B cell (primary cell): Measurements from ENCODE around the gene ISLR. TPM values are rescaled to one million over a fixed set of nuclear protein-coding genes. Genes with fewer than 3 reads are reported as not detected.
"Not testable (repeated sequence)": the region's sequence is repeated elsewhere in the genome, so short reads cannot be mapped to it uniquely, and the experiment has no call there.

Experiments
- ATAC-seq: fragments of 200-7000 bp; cut with Tn5 transposase; one replicate; pipeline ENCODE4 v1.10.0; 2021; ENCODE audit warnings: low read depth, mild to moderate bottlenecking, moderate number of reproducible peaks, moderate library complexity
- CTCF ChIA-PET: fragments of 350-600 bp; sonication (Branson Sonifier 250); formaldehyde crosslinking; loops from one replicate; lab custom pipeline; 2021; ENCODE audit warnings: antibody characterized with exemption, inconsistent platforms; lab: Charles Lee
- POLR2A ChIA-PET: fragments of 350-600 bp; sonication (Branson Sonifier 250); formaldehyde crosslinking; loops from one replicate; lab custom pipeline; 2021; ENCODE audit warnings: antibody characterized with exemption; lab: Charles Lee
- DNase-seq: peaks from one replicate; pipeline ENCODE4 v3.0.0; 2013
- H2AFZ ChIP-seq: 2 replicates; pipeline ENCODE4 v1.6.1; 2012; ENCODE audit warnings: mild to moderate bottlenecking, low read depth, low read length; ENCODE audit not compliant: insufficient read depth, poor library complexity, severe bottlenecking
- H3K27ac ChIP-seq, 2 donors: 1 replicate in 1 of 2; 2 replicates in 1 of 2; pipeline ENCODE4 v1.5.1; 2012 to 2013; ENCODE audit warnings: low read length in 2 of 2, mild to moderate bottlenecking in 2 of 2, moderate library complexity in 1 of 2
- H3K27me3 ChIP-seq, 4 experiments: fragments of 200-600 bp in 1 of 4; sonication (generic) in 1 of 4; replicated peaks in 1 of 4; 1 replicate in 2 of 4; 2 replicates in 2 of 4; pipeline versions ENCODE4 v1.6.1 to v1.7.0; 2013 to 2016; ENCODE audit warnings: low read length in 3 of 4, mild to moderate bottlenecking in 2 of 4, mixed read lengths in 1 of 4, moderate library complexity in 1 of 4; ENCODE audit not compliant: insufficient read depth in 4 of 4, control insufficient read depth in 3 of 4; ENCODE audit errors: control extremely low read depth in 1 of 4
- H3K36me3 ChIP-seq, 2 experiments: replicated peaks in 1 of 2; 1 replicate in 1 of 2; 2 replicates in 1 of 2; pipeline versions ENCODE4 v1.6.1 to v1.7.1; 2013; ENCODE audit warnings: low read length in 1 of 2; ENCODE audit not compliant: insufficient read depth in 2 of 2, control insufficient read depth in 1 of 2; ENCODE audit errors: control extremely low read depth in 1 of 2, extremely low read depth in 1 of 2
- H3K4me1 ChIP-seq, 2 donors: fragments of 200-600 bp in 1 of 2; sonication (generic) in 1 of 2; 1 replicate in 1 of 2; 2 replicates in 1 of 2; pipeline versions ENCODE4 v1.5.1 to v1.6.1; 2013 to 2017; ENCODE audit warnings: low read length in 2 of 2; ENCODE audit not compliant: control insufficient read depth in 2 of 2, insufficient read depth in 2 of 2
- H3K4me2 ChIP-seq: replicated peaks from 2 replicates; pipeline ENCODE3; 2012; ENCODE audit warnings: mild to moderate bottlenecking, low read depth, low read length; ENCODE audit not compliant: poor library complexity, severe bottlenecking
- H3K4me3 ChIP-seq, 5 experiments: fragments of 200-600 bp in 1 of 5; sonication (generic) in 1 of 5; 1 replicate in 3 of 5; 2 replicates in 2 of 5; pipeline versions ENCODE4 v1.5.1 to v1.7.0; 2011 to 2016; ENCODE audit warnings: low read length in 4 of 5, mild to moderate bottlenecking in 4 of 5, low read depth in 2 of 5, control low read depth in 1 of 5, moderate library complexity in 1 of 5; ENCODE audit not compliant: insufficient read depth in 1 of 5; ENCODE audit errors: control extremely low read depth in 1 of 5, extremely low read depth in 1 of 5
- H3K79me2 ChIP-seq: fragments of 200-600 bp; sonication (generic); one replicate; pipeline ENCODE4 v1.6.0; 2016; ENCODE audit warnings: low read length; ENCODE audit not compliant: control insufficient read depth, insufficient read depth
- H3K9ac ChIP-seq: fragments of 200-600 bp; sonication (generic); 2 replicates; pipeline ENCODE4 v1.6.1; 2017; ENCODE audit warnings: mild to moderate bottlenecking, low read length, moderate library complexity
- H3K9me3 ChIP-seq, 3 donors: one replicate each; pipeline versions ENCODE4 v1.6.1 to v1.7.1; 2013; ENCODE audit warnings: low read length in 2 of 3; ENCODE audit not compliant: control insufficient read depth in 2 of 3, insufficient read depth in 1 of 3; ENCODE audit errors: control extremely low read depth in 1 of 3
- H4K20me1 ChIP-seq: 2 replicates; pipeline ENCODE4 v1.6.0; 2012; ENCODE audit warnings: mild to moderate bottlenecking, low read length; ENCODE audit not compliant: insufficient read depth, control insufficient read depth, poor library complexity, severe bottlenecking
- H3K27ac Mint-ChIP-seq: one replicate; pipeline ENCODE4 v1.8.0; 2021; ENCODE audit warnings: mixed read lengths
- H3K27me3 Mint-ChIP-seq: one replicate; pipeline ENCODE4 v1.8.0; 2021; ENCODE audit warnings: mixed read lengths
- H3K4me1 Mint-ChIP-seq: one replicate; pipeline ENCODE4 v1.8.0; 2021; ENCODE audit warnings: mixed read lengths
- H3K4me3 Mint-ChIP-seq: one replicate; pipeline ENCODE4 v1.8.0; 2021; ENCODE audit warnings: mixed read lengths
- H3K9me3 Mint-ChIP-seq: one replicate; pipeline ENCODE4 v1.8.0; 2022; ENCODE audit warnings: mixed read lengths; ENCODE audit not compliant: insufficient read depth
- EZH2 ChIP-seq: IDR thresholded peaks from 2 replicates; pipeline ENCODE4 v1.6.1; 2012; ENCODE audit warnings: borderline replicate concordance, low read depth, mild to moderate bottlenecking, moderate library complexity, low read length; ENCODE audit not compliant: insufficient read depth, poor library complexity, severe bottlenecking
- WGBS: methylation state at CpG from one replicate; pipeline ENCODE4 v1.1.5; 2013; ENCODE audit warnings: missing lambda C conversion rate; ENCODE audit not compliant: insufficient coverage; 5-methylcytosine and 5-hydroxymethylcytosine counted together
- intact Hi-C: fragments of 100-400 bp; cut with micrococcal nuclease; formaldehyde crosslinking; loops from one replicate; pipeline ENCODE4 v1.10.0; 2022
- polyA plus RNA-seq: library from polyadenylated mRNA; depleted of rRNA; stranded (reverse); fragments of >200 nt; gene quantifications from 2 replicates; pipeline ENCODE4 v1.2.3, GENCODE V29; 2012
- total RNA-seq, 2 donors: library from RNA; stranded (reverse); fragments of 120-200 nt in 1 of 2; gene quantifications; 1 replicate in 1 of 2; 2 replicates in 1 of 2; pipeline versions ENCODE4 v1.2.3 to v1.2.4, GENCODE V29; 2013 to 2022
- TF ChIP-seq, protein P1 (sequence below): fragments of 200-600 bp; IDR thresholded peaks from one replicate; pipeline ENCODE4 v1.8.0; 2022; ENCODE audit warnings: antibody characterized with exemption, mild to moderate bottlenecking

The ISLR gene
- total and polyA plus RNA-seq, 2 donors (not counting 1 experiment from before 2014, with no cell fraction given), result not detected

DNA sequence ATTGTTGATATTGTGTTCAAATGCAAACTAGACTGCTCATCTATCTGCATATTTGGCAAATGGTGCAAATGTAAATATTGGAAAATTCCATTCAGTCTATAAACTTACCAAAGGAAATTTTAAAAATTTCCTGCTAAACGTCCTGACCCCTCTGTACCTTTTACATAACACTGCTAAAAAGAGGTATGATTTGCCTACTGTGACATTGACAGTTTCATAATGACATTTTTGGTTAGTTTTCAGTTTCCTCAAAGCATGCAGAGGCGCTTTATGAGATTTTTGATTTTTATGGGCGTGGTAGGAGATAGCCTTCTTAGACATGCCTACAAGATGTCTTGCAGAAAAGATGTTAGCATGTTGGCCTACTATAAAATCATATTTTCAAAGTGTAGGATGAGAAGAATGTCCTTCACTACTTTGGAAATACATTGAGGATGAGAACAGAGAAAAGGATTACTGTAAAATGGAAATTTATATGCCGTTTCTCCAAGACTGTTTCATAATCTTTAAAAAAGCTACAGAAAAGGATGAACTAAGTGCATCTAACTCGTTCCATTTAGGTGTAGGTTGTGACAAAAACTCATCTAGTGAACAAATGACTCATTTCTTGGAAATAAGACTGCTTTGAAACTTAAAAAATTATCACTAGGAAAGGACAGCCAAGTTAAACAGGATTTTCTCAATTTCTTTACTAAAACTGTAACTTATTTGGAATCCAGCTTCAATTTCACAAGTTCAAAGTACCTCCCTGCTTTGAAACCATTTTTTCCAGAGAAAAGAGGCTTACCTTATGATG, 14.5 kb upstream of the ISLR start:
- H3K4me1 Mint-ChIP-seq, result peaks cover 10% of the 10 kb centered on the region
- no peak overlapping the region for H3K27ac ChIP-seq

GRCh38 chr15:74159773-74160172, 13.7 kb upstream of the ISLR start:
- ATAC-seq (no peak), DNase-seq (no peak)
- TF ChIP-seq EZH2, result no peak
- TF ChIP-seq, protein P1, sequence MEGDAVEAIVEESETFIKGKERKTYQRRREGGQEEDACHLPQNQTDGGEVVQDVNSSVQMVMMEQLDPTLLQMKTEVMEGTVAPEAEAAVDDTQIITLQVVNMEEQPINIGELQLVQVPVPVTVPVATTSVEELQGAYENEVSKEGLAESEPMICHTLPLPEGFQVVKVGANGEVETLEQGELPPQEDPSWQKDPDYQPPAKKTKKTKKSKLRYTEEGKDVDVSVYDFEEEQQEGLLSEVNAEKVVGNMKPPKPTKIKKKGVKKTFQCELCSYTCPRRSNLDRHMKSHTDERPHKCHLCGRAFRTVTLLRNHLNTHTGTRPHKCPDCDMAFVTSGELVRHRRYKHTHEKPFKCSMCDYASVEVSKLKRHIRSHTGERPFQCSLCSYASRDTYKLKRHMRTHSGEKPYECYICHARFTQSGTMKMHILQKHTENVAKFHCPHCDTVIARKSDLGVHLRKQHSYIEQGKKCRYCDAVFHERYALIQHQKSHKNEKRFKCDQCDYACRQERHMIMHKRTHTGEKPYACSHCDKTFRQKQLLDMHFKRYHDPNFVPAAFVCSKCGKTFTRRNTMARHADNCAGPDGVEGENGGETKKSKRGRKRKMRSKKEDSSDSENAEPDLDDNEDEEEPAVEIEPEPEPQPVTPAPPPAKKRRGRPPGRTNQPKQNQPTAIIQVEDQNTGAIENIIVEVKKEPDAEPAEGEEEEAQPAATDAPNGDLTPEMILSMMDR, result no peak
- peaks cover 0 to 4% (median 0%) of the 10 kb centered on the region in 3 donors for H3K9me3 ChIP-seq
- H3K79me2 ChIP-seq, result no peaks in the 10 kb centered on the region
- H3K9ac ChIP-seq, result no peak overlapping the region
- Mint-ChIP-seq H3K27me3 (peaks cover 33% of the 10 kb centered on the region), H3K27ac (no peak overlapping the region), H3K4me3 (no peak overlapping the region), H3K9me3 (peaks cover 2% of the 10 kb centered on the region), H3K4me1 (peaks cover 10% of the 10 kb centered on the region)
- ChIA-PET POLR2A (no interaction called here), CTCF (interaction anchor here (0.9 kb wide), 1 partner anchor 32 kb away, joined by 3 read pairs; no protein-coding TSS in a partner anchor)
- H2AFZ ChIP-seq, result no peak overlapping the region
- peaks cover 0 to 5% of the 10 kb centered on the region in 2 donors for H3K4me1 ChIP-seq
- H3K4me2 ChIP-seq, result no peak overlapping the region
- intact Hi-C loops, result no loop called here
- H3K27ac ChIP-seq, result no peak overlapping the region
- no peaks in the 10 kb centered on the region for H4K20me1 ChIP-seq
- H3K4me3 ChIP-seq, result no peak overlapping the region
- WGBS, result no CpG with 5 or more reads among the region's 1 CpG
- no peaks in the 10 kb centered on the region for H3K36me3 ChIP-seq
- peaks cover 0 to 18% (median 4%) of the 10 kb centered on the region in 4 experiments for H3K27me3 ChIP-seq

More for the DNA sequence above, 14.5 kb upstream of the ISLR start:
- ATAC-seq (no peak), DNase-seq (no peak)
- Mint-ChIP-seq H3K27ac (no peak overlapping the region), H3K4me3 (no peak overlapping the region), H3K9me3 (peaks cover 2% of the 10 kb centered on the region), H3K27me3 (peaks cover 33% of the 10 kb centered on the region)
- Histone ChIP-seq H3K4me2 (no peak overlapping the region), H3K9me3 (no peaks in the 10 kb centered on the region), H3K27me3 (peaks cover 0 to 15% (median 3%) of the 10 kb centered on the region in 4 experiments), H3K79me2 (no peaks in the 10 kb centered on the region), H3K9ac (no peak overlapping the region), H4K20me1 (no peaks in the 10 kb centered on the region), H3K4me1 (peaks cover 0 to 5% of the 10 kb centered on the region in 2 donors), H2AFZ (no peak overlapping the region), H3K36me3 (no peaks in the 10 kb centered on the region), H3K4me3 (no peak overlapping the region)
- POLR2A ChIA-PET, result no interaction called here
- CTCF ChIA-PET, result interaction anchor here (0.9 kb wide), 1 partner anchor 31 kb away, joined by 3 read pairs; no protein-coding TSS in a partner anchor
- no peak for TF ChIP-seq EZH2
- TF ChIP-seq, protein P1, result no peak
- no CpG with 5 or more reads among the region's 5 CpGs for WGBS
- intact Hi-C loops, result no loop called here

- POLR2A ChIA-PET, H3K9ac ChIP-seq, H3K4me3 Mint-ChIP-seq, DNase-seq, ATAC-seq, intact Hi-C loops, H3K4me1 ChIP-seq, H3K4me1 Mint-ChIP-seq, H2AFZ ChIP-seq, H3K79me2 ChIP-seq, CTCF ChIA-PET, H3K4me2 ChIP-seq, H3K27ac Mint-ChIP-seq, H3K9me3 Mint-ChIP-seq, H3K4me3 ChIP-seq, H4K20me1 ChIP-seq, H3K27ac ChIP-seq, H3K36me3 ChIP-seq, H3K9me3 ChIP-seq: not testable (repeated sequence)
- peaks cover 0 to 18% (median 4%) of the 10 kb centered on the region in 4 experiments for H3K27me3 ChIP-seq
- no CpG with 5 or more reads among the region's 3 CpGs for WGBS
- peaks cover 33% of the 10 kb centered on the region for H3K27me3 Mint-ChIP-seq
Observed at GRCh38 chr15:74160390-74160789, 13.1 kb upstream of the ISLR start.
